B cell (primary cell): ENCODE data around the gene SH3RF3. TPM values are rescaled to one million over a fixed set of nuclear protein-coding genes. Genes with fewer than 3 reads are reported as not detected.

Experiments
- ATAC-seq: fragments of 200-7000 bp; cut with Tn5 transposase; one replicate; pipeline ENCODE4 v1.10.0; 2021; ENCODE audit warnings: low read depth, mild to moderate bottlenecking, moderate number of reproducible peaks, moderate library complexity
- CTCF ChIA-PET: fragments of 350-600 bp; sonication (Branson Sonifier 250); formaldehyde crosslinking; loops from one replicate; lab custom pipeline; 2021; ENCODE audit warnings: antibody characterized with exemption, inconsistent platforms; lab: Charles Lee
- POLR2A ChIA-PET: fragments of 350-600 bp; sonication (Branson Sonifier 250); formaldehyde crosslinking; loops from one replicate; lab custom pipeline; 2021; ENCODE audit warnings: antibody characterized with exemption; lab: Charles Lee
- DNase-seq: peaks from one replicate; pipeline ENCODE4 v3.0.0; 2013
- H2AFZ ChIP-seq: 2 replicates; pipeline ENCODE4 v1.6.1; 2012; ENCODE audit warnings: mild to moderate bottlenecking, low read depth, low read length; ENCODE audit not compliant: insufficient read depth, poor library complexity, severe bottlenecking
- H3K27ac ChIP-seq, 2 donors: 1 replicate in 1 of 2; 2 replicates in 1 of 2; pipeline ENCODE4 v1.5.1; 2012 to 2013; ENCODE audit warnings: low read length in 2 of 2, mild to moderate bottlenecking in 2 of 2, moderate library complexity in 1 of 2
- H3K27me3 ChIP-seq, 4 experiments: fragments of 200-600 bp in 1 of 4; sonication (generic) in 1 of 4; replicated peaks in 1 of 4; 1 replicate in 2 of 4; 2 replicates in 2 of 4; pipeline versions ENCODE4 v1.6.1 to v1.7.0; 2013 to 2016; ENCODE audit warnings: low read length in 3 of 4, mild to moderate bottlenecking in 2 of 4, mixed read lengths in 1 of 4, moderate library complexity in 1 of 4; ENCODE audit not compliant: insufficient read depth in 4 of 4, control insufficient read depth in 3 of 4; ENCODE audit errors: control extremely low read depth in 1 of 4
- H3K36me3 ChIP-seq, 2 experiments: replicated peaks in 1 of 2; 1 replicate in 1 of 2; 2 replicates in 1 of 2; pipeline versions ENCODE4 v1.6.1 to v1.7.1; 2013; ENCODE audit warnings: low read length in 1 of 2; ENCODE audit not compliant: insufficient read depth in 2 of 2, control insufficient read depth in 1 of 2; ENCODE audit errors: control extremely low read depth in 1 of 2, extremely low read depth in 1 of 2
- H3K4me1 ChIP-seq, 2 donors: fragments of 200-600 bp in 1 of 2; sonication (generic) in 1 of 2; 1 replicate in 1 of 2; 2 replicates in 1 of 2; pipeline versions ENCODE4 v1.5.1 to v1.6.1; 2013 to 2017; ENCODE audit warnings: low read length in 2 of 2; ENCODE audit not compliant: control insufficient read depth in 2 of 2, insufficient read depth in 2 of 2
- H3K4me2 ChIP-seq: replicated peaks from 2 replicates; pipeline ENCODE3; 2012; ENCODE audit warnings: mild to moderate bottlenecking, low read depth, low read length; ENCODE audit not compliant: poor library complexity, severe bottlenecking
- H3K4me3 ChIP-seq, 5 experiments: fragments of 200-600 bp in 1 of 5; sonication (generic) in 1 of 5; 1 replicate in 3 of 5; 2 replicates in 2 of 5; pipeline versions ENCODE4 v1.5.1 to v1.7.0; 2011 to 2016; ENCODE audit warnings: low read length in 4 of 5, mild to moderate bottlenecking in 4 of 5, low read depth in 2 of 5, control low read depth in 1 of 5, moderate library complexity in 1 of 5; ENCODE audit not compliant: insufficient read depth in 1 of 5; ENCODE audit errors: control extremely low read depth in 1 of 5, extremely low read depth in 1 of 5
- H3K79me2 ChIP-seq: fragments of 200-600 bp; sonication (generic); one replicate; pipeline ENCODE4 v1.6.0; 2016; ENCODE audit warnings: low read length; ENCODE audit not compliant: control insufficient read depth, insufficient read depth
- H3K9ac ChIP-seq: fragments of 200-600 bp; sonication (generic); 2 replicates; pipeline ENCODE4 v1.6.1; 2017; ENCODE audit warnings: mild to moderate bottlenecking, low read length, moderate library complexity
- H3K9me3 ChIP-seq, 3 donors: one replicate each; pipeline versions ENCODE4 v1.6.1 to v1.7.1; 2013; ENCODE audit warnings: low read length in 2 of 3; ENCODE audit not compliant: control insufficient read depth in 2 of 3, insufficient read depth in 1 of 3; ENCODE audit errors: control extremely low read depth in 1 of 3
- H4K20me1 ChIP-seq: 2 replicates; pipeline ENCODE4 v1.6.0; 2012; ENCODE audit warnings: mild to moderate bottlenecking, low read length; ENCODE audit not compliant: insufficient read depth, control insufficient read depth, poor library complexity, severe bottlenecking
- H3K27ac Mint-ChIP-seq: one replicate; pipeline ENCODE4 v1.8.0; 2021; ENCODE audit warnings: mixed read lengths
- H3K27me3 Mint-ChIP-seq: one replicate; pipeline ENCODE4 v1.8.0; 2021; ENCODE audit warnings: mixed read lengths
- H3K4me1 Mint-ChIP-seq: one replicate; pipeline ENCODE4 v1.8.0; 2021; ENCODE audit warnings: mixed read lengths
- H3K4me3 Mint-ChIP-seq: one replicate; pipeline ENCODE4 v1.8.0; 2021; ENCODE audit warnings: mixed read lengths
- H3K9me3 Mint-ChIP-seq: one replicate; pipeline ENCODE4 v1.8.0; 2022; ENCODE audit warnings: mixed read lengths; ENCODE audit not compliant: insufficient read depth
- EZH2 ChIP-seq: IDR thresholded peaks from 2 replicates; pipeline ENCODE4 v1.6.1; 2012; ENCODE audit warnings: borderline replicate concordance, low read depth, mild to moderate bottlenecking, moderate library complexity, low read length; ENCODE audit not compliant: insufficient read depth, poor library complexity, severe bottlenecking
- WGBS: methylation state at CpG from one replicate; pipeline ENCODE4 v1.1.5; 2013; ENCODE audit warnings: missing lambda C conversion rate; ENCODE audit not compliant: insufficient coverage; 5-methylcytosine and 5-hydroxymethylcytosine counted together
- intact Hi-C: fragments of 100-400 bp; cut with micrococcal nuclease; formaldehyde crosslinking; loops from one replicate; pipeline ENCODE4 v1.10.0; 2022
- polyA plus RNA-seq: library from polyadenylated mRNA; depleted of rRNA; stranded (reverse); fragments of >200 nt; gene quantifications from 2 replicates; pipeline ENCODE4 v1.2.3, GENCODE V29; 2012
- total RNA-seq, 2 donors: library from RNA; stranded (reverse); fragments of 120-200 nt in 1 of 2; gene quantifications; 1 replicate in 1 of 2; 2 replicates in 1 of 2; pipeline versions ENCODE4 v1.2.3 to v1.2.4, GENCODE V29; 2013 to 2022
- TF ChIP-seq, protein P1 (sequence below): fragments of 200-600 bp; IDR thresholded peaks from one replicate; pipeline ENCODE4 v1.8.0; 2022; ENCODE audit warnings: antibody characterized with exemption, mild to moderate bottlenecking

Gene SH3RF3
- total and polyA plus RNA-seq, 2 donors (not counting 1 experiment from before 2014, with no cell fraction given), result 0.07 to 1.2 TPM

DNA sequence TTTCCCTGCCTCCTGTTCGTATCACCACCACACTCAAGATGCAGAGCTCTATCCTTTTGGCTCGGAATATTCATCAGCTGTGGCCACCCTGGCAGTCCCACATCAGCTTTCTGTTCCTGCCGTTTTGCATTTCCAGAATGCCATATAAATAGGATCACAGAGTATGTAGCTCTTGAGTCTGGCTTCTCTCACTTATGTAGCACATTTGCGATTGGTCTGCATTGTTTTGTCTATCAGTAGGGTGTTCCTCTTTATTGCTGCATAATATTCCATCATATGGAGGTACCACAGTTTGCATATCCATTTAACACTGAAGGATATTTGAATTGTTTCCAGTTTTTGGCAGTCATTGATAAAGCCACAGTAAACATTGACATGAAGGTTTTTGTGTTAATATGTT, 104.6 kb downstream of the SH3RF3 start:
- H3K4me1 Mint-ChIP-seq, result peaks cover 54% of the 10 kb centered on the region
- H3K27ac Mint-ChIP-seq, result no peak overlapping the region
- ATAC-seq (no peak), DNase-seq (no peak)
- POLR2A ChIA-PET, result no interaction called here
- no peak overlapping the region for H3K4me2 ChIP-seq
- CTCF ChIA-PET, result no interaction called here
- no peaks in the 10 kb centered on the region for H3K36me3 ChIP-seq
- 100% methylated on average over 1 of the region's 4 CpGs for WGBS
- TF ChIP-seq EZH2, result no peak
- TF ChIP-seq, protein P1, sequence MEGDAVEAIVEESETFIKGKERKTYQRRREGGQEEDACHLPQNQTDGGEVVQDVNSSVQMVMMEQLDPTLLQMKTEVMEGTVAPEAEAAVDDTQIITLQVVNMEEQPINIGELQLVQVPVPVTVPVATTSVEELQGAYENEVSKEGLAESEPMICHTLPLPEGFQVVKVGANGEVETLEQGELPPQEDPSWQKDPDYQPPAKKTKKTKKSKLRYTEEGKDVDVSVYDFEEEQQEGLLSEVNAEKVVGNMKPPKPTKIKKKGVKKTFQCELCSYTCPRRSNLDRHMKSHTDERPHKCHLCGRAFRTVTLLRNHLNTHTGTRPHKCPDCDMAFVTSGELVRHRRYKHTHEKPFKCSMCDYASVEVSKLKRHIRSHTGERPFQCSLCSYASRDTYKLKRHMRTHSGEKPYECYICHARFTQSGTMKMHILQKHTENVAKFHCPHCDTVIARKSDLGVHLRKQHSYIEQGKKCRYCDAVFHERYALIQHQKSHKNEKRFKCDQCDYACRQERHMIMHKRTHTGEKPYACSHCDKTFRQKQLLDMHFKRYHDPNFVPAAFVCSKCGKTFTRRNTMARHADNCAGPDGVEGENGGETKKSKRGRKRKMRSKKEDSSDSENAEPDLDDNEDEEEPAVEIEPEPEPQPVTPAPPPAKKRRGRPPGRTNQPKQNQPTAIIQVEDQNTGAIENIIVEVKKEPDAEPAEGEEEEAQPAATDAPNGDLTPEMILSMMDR, result no peak
- intact Hi-C loops, result no loop called here
- peaks cover 2% of the 10 kb centered on the region for H3K9me3 Mint-ChIP-seq
- no peaks in the 10 kb centered on the region for H3K9me3 ChIP-seq
- no peak overlapping the region for H3K9ac ChIP-seq
- no peak overlapping the region for H3K4me3 ChIP-seq
- H3K4me1 ChIP-seq, result peaks cover 26 to 55% of the 10 kb centered on the region in 2 donors
- H3K27me3 ChIP-seq, result no peaks in the 10 kb centered on the region
- no peak overlapping the region for H2AFZ ChIP-seq
- H3K27ac ChIP-seq, result no peak overlapping the region
- H3K4me3 Mint-ChIP-seq, result no peak overlapping the region
- peaks cover 6% of the 10 kb centered on the region for H3K79me2 ChIP-seq
- no peaks in the 10 kb centered on the region for H3K27me3 Mint-ChIP-seq
- H4K20me1 ChIP-seq, result no peaks in the 10 kb centered on the region

DNA sequence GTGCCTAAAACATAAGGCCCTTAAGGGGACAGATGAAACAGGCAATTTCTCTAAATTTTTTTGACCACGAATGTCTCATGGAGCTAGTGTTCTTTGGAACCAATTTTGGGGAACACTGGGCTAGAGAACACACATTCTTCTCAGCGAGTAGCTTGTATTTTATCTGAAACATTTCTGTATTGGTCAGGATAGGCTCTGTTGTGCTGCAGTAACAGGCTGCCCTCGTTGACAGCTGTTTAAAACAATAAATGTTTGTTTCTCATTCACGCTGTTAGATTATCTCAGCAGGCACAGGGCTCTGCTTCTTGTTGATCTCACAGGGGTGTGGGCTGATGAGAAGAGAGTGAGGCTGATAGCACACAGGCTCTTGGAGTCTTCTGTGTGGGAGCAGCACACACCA, 105.3 kb downstream of the SH3RF3 start:
- ATAC-seq, result no peak
- no peak overlapping the region for H2AFZ ChIP-seq
- H3K4me1 Mint-ChIP-seq, result peaks cover 58% of the 10 kb centered on the region
- peaks cover 6% of the 10 kb centered on the region for H3K79me2 ChIP-seq
- H3K4me1 ChIP-seq, result peaks cover 33 to 62% of the 10 kb centered on the region in 2 donors
- H3K9me3 ChIP-seq, result no peaks in the 10 kb centered on the region
- WGBS, result 92% methylated on average over 3 of the region's 4 CpGs
- intact Hi-C loops, result no loop called here
- ChIA-PET POLR2A (interaction anchor here (0.9 kb wide), 1 partner anchor 15 kb away, joined by 8 read pairs; no protein-coding TSS in a partner anchor), CTCF (no interaction called here)
- TF ChIP-seq, protein P1, result no peak
- no peak for TF ChIP-seq EZH2
- H4K20me1 ChIP-seq, result no peaks in the 10 kb centered on the region
- H3K27me3 Mint-ChIP-seq, result no peaks in the 10 kb centered on the region
- H3K27ac ChIP-seq, result no peak overlapping the region
- H3K4me3 Mint-ChIP-seq, result no peak overlapping the region
- H3K36me3 ChIP-seq, result no peaks in the 10 kb centered on the region
- no peak overlapping the region for H3K4me2 ChIP-seq
- no peak overlapping the region for H3K27ac Mint-ChIP-seq
- H3K27me3 ChIP-seq, result no peaks in the 10 kb centered on the region
- no peak for DNase-seq
- H3K4me3 ChIP-seq, result no peak overlapping the region
- peaks cover 2% of the 10 kb centered on the region for H3K9me3 Mint-ChIP-seq
- H3K9ac ChIP-seq, result no peak overlapping the region
